ENCODE measurements around the gene DYRK1A. TPM values are rescaled to one million over a fixed set of nuclear protein-coding genes. Genes with fewer than 3 reads are reported as not detected.

Gene DYRK1A
- total RNA-seq, 2 experiments from 2014 or later = 58.4 to 65.1 TPM

GRCh38 chr21:37337831-37338230 lies 28.7 kb upstream of the DYRK1A start:
- Histone ChIP-seq H3K4me1 (ENCODE audit: insufficient read depth, low read length, poor library complexity, severe bottlenecking) (no peaks in the 10 kb centered on the region), H3K9me3 (ENCODE audit: low read length) (no peaks in the 10 kb centered on the region), H3K27ac (ENCODE audit: low read depth, low read length, poor library complexity, severe bottlenecking) (no peak overlapping the region), H3K4me3 (ENCODE audit: low read depth, low read length, poor library complexity, severe bottlenecking) (no peak overlapping the region), H3K4me2 (ENCODE audit: low read length) (no peak overlapping the region), H3K36me3 (ENCODE audit: insufficient read depth, low read length) (no peaks in the 10 kb centered on the region), H3K79me2 (ENCODE audit: insufficient read depth, low read depth, low read length) (no peaks in the 10 kb centered on the region), H3K9me2 (ENCODE audit: insufficient read depth, low read length) (no peaks in the 10 kb centered on the region), H4K20me1 (ENCODE audit: insufficient read depth, low read length) (no peaks in the 10 kb centered on the region), H2AFZ (ENCODE audit: low read length) (no peak overlapping the region)
- TF ChIP-seq EZH2phosphoT487 (IDR thresholded peaks at IDR 0.05; ENCODE audit: borderline replicate concordance, low read depth, low read length) (no peak), CTCF (conservative IDR thresholded peaks at IDR 0.05; ENCODE audit: low read length) (no peak)
- intact Hi-C loops (cut with micrococcal nuclease; ENCODE audit: unreplicated experiment) = no loop called here
- BruUV-seq (replicated peaks) = no TSS peak
- no peak for DNase-seq (ENCODE audit: low spot score)
- CTCF ChIA-PET (ENCODE audit: unreplicated experiment) = no interaction called here
- POLR2A ChIA-PET = no interaction called here

GRCh38 chr21:37338671-37339551 lies 27.7 kb upstream of the DYRK1A start:
- no peak for TF ChIP-seq EZH2phosphoT487 (IDR thresholded peaks at IDR 0.05; ENCODE audit: borderline replicate concordance, low read depth, low read length)
- no peak for TF ChIP-seq CTCF (conservative IDR thresholded peaks at IDR 0.05; ENCODE audit: low read length)
- intact Hi-C loops (cut with micrococcal nuclease; ENCODE audit: unreplicated experiment) = no loop called here
- Histone ChIP-seq H3K9me2 (ENCODE audit: insufficient read depth, low read length) (no peaks in the 10 kb centered on the region), H3K4me2 (ENCODE audit: low read length) (no peak overlapping the region), H3K36me3 (ENCODE audit: insufficient read depth, low read length) (no peaks in the 10 kb centered on the region), H3K4me3 (ENCODE audit: low read depth, low read length, poor library complexity, severe bottlenecking) (no peak overlapping the region), H3K79me2 (ENCODE audit: insufficient read depth, low read depth, low read length) (no peaks in the 10 kb centered on the region), H3K9me3 (ENCODE audit: low read length) (no peaks in the 10 kb centered on the region), H2AFZ (ENCODE audit: low read length) (no peak overlapping the region), H4K20me1 (ENCODE audit: insufficient read depth, low read length) (no peaks in the 10 kb centered on the region), H3K4me1 (ENCODE audit: insufficient read depth, low read length, poor library complexity, severe bottlenecking) (no peaks in the 10 kb centered on the region), H3K27ac (ENCODE audit: low read depth, low read length, poor library complexity, severe bottlenecking) (no peak overlapping the region)
- POLR2A ChIA-PET = no interaction called here
- DNase-seq (ENCODE audit: low spot score) = no peak
- CTCF ChIA-PET (ENCODE audit: unreplicated experiment) = no interaction called here
- BruUV-seq (replicated peaks) = no TSS peak

- H3K27ac ChIP-seq (ENCODE audit: low read depth, low read length, poor library complexity, severe bottlenecking) = no peak overlapping the region
- intact Hi-C loops (cut with micrococcal nuclease; ENCODE audit: unreplicated experiment) = no loop called here
- no TSS peak for BruUV-seq (replicated peaks)
- DNase-seq (ENCODE audit: low spot score) = no peak
- no peak overlapping the region for H2AFZ ChIP-seq (ENCODE audit: low read length)
- no peak overlapping the region for H3K4me3 ChIP-seq (ENCODE audit: low read depth, low read length, poor library complexity, severe bottlenecking)
- H3K4me2 ChIP-seq (ENCODE audit: low read length) = no peak overlapping the region
- no peaks in the 10 kb centered on the region for H3K9me2 ChIP-seq (ENCODE audit: insufficient read depth, low read length)
- no peaks in the 10 kb centered on the region for H3K9me3 ChIP-seq (ENCODE audit: low read length)
- H3K36me3 ChIP-seq (ENCODE audit: insufficient read depth, low read length) = no peaks in the 10 kb centered on the region
- no peaks in the 10 kb centered on the region for H4K20me1 ChIP-seq (ENCODE audit: insufficient read depth, low read length)
- CTCF ChIA-PET (ENCODE audit: unreplicated experiment) = no interaction called here
- H3K79me2 ChIP-seq (ENCODE audit: insufficient read depth, low read depth, low read length) = no peaks in the 10 kb centered on the region
- TF ChIP-seq EZH2phosphoT487 (IDR thresholded peaks at IDR 0.05; ENCODE audit: borderline replicate concordance, low read depth, low read length) (no peak), CTCF (conservative IDR thresholded peaks at IDR 0.05; ENCODE audit: low read length) (no peak)
- H3K4me1 ChIP-seq (ENCODE audit: insufficient read depth, low read length, poor library complexity, severe bottlenecking) = no peaks in the 10 kb centered on the region
- POLR2A ChIA-PET = no interaction called here
Measured at GRCh38 chr21:37339552-37339939, 27.0 kb upstream of the DYRK1A start.
